Naive B cell (primary cell): Measurements from ENCODE around the gene ZFP90. TPM values are rescaled to one million over a fixed set of nuclear protein-coding genes. Genes with fewer than 3 reads are reported as not detected.
A peak's percentile ranks its signal among the peaks of the same experiment; 100 is the strongest.
"Not testable (repeated sequence)": the region's sequence is repeated elsewhere in the genome, so short reads cannot be mapped to it uniquely, and the experiment has no call there.

ENCODE experiments used
- ATAC-seq, 2 donors: fragments of 150-1000 bp; cut with Tn5 transposase; 2 replicates each; pipeline ENCODE4 v1.10.0; 2021; ENCODE audit warnings: low read depth in 2 of 2, mild to moderate bottlenecking in 2 of 2, moderate library complexity in 2 of 2
- DNase-seq: peaks from one replicate; pipeline ENCODE4 v3.0.0; 2022
- H3K27ac Mint-ChIP-seq, 6 donors: one replicate each; pipeline ENCODE4 v1.8.0; 2020 to 2022; ENCODE audit warnings: mild to moderate bottlenecking in 6 of 6, mixed read lengths in 6 of 6, moderate library complexity in 5 of 6, inconsistent platforms in 2 of 6
- H3K27me3 Mint-ChIP-seq, 3 donors: one replicate each; pipeline ENCODE4 v1.8.0; 2021 to 2022; ENCODE audit warnings: mixed read lengths in 3 of 3, mild to moderate bottlenecking in 1 of 3
- H3K36me3 Mint-ChIP-seq, 2 donors: one replicate each; pipeline ENCODE4 v1.8.0; 2020 to 2022; ENCODE audit warnings: mixed read lengths in 2 of 2, inconsistent platforms in 1 of 2, mild to moderate bottlenecking in 1 of 2
- H3K4me1 Mint-ChIP-seq, 3 donors: one replicate each; pipeline ENCODE4 v1.8.0; 2020 to 2022; ENCODE audit warnings: mixed read lengths in 3 of 3, inconsistent platforms in 1 of 3, mild to moderate bottlenecking in 1 of 3, moderate library complexity in 1 of 3
- H3K4me3 Mint-ChIP-seq, 8 donors: one replicate each; pipeline ENCODE4 v1.8.0; 2020 to 2022; ENCODE audit warnings: mild to moderate bottlenecking in 8 of 8, mixed read lengths in 8 of 8, moderate library complexity in 8 of 8, inconsistent platforms in 2 of 8
- H3K9me3 Mint-ChIP-seq, 7 donors: one replicate each; pipeline ENCODE4 v1.8.0; 2020 to 2022; ENCODE audit warnings: mixed read lengths in 7 of 7, mild to moderate bottlenecking in 5 of 7, inconsistent platforms in 2 of 7, moderate library complexity in 1 of 7
- polyA plus RNA-seq, 6 donors: library from polyadenylated mRNA; unstranded; fragments of 300-500 nt; fragmentation: Illumina TruSeq; gene quantifications; one replicate each; pipeline ENCODE4 v1.2.3, GENCODE V29; 2021; ENCODE audit warnings: low read depth in 6 of 6

Gene ZFP90
- 10 to 100 TPM; 11.0 to 17.4 (median 13.5) TPM for polyA plus RNA-seq

- ATAC-seq (peak; percentile 93 to 95), DNase-seq (peak; percentile 82)
- H3K4me3 Mint-ChIP-seq, result peak within 1 kb of the TSS; percentile 92 to 99 (median 97)
- H3K27ac Mint-ChIP-seq, result peak within 1 kb of the TSS; percentile 97 to 99 (median 99)
- peaks cover 0 to 5% of the 10 kb centered on the region in 2 donors for H3K36me3 Mint-ChIP-seq
- H3K27me3 Mint-ChIP-seq, result no peaks in the 10 kb centered on the region
- peaks cover 0 to 3% (median 0%) of the 10 kb centered on the region in 7 donors for H3K9me3 Mint-ChIP-seq
- peaks cover 16 to 20% (median 16%) of the 10 kb centered on the region in 3 donors for H3K4me1 Mint-ChIP-seq
These were observed at the start of gene ZFP90 for GRCh38 chr16:68538880-68539701. Gene ZFP90 (plus strand): TSS chr16:68539291. CDS start chr16:68539793, 502 bp downstream.

- no peaks in the 10 kb centered on the region for H3K27me3 Mint-ChIP-seq
- ATAC-seq (no peak), DNase-seq (no peak)
- H3K4me1 Mint-ChIP-seq, result peaks cover 18 to 31% (median 28%) of the 10 kb centered on the region in 3 donors
- no peaks in the 10 kb centered on the region for H3K36me3 Mint-ChIP-seq
- H3K4me3 Mint-ChIP-seq, result peak overlapping the region in 2 of 8 donors; percentile 7 to 38
- peak overlapping the region in 1 of 6 donors; percentile 81 for H3K27ac Mint-ChIP-seq
- H3K9me3 Mint-ChIP-seq, result peaks cover 0 to 3% (median 0%) of the 10 kb centered on the region in 7 donors
These were observed 48.7 kb upstream of the ZFP90 start for GRCh38 chr16:68490358-68490757.

GRCh38 chr16:68490829-68491575 is 48.1 kb upstream of the ZFP90 start:
- H3K4me1 Mint-ChIP-seq, result peaks cover 18 to 28% (median 28%) of the 10 kb centered on the region in 3 donors
- H3K27me3 Mint-ChIP-seq, result no peaks in the 10 kb centered on the region
- peaks cover 0 to 3% (median 0%) of the 10 kb centered on the region in 7 donors for H3K9me3 Mint-ChIP-seq
- DNase-seq (no peak), ATAC-seq (peak; percentile 44 to 55)
- peak overlapping the region in 2 of 6 donors; percentile 52 to 81 for H3K27ac Mint-ChIP-seq
- H3K4me3 Mint-ChIP-seq, result peak overlapping the region in 3 of 8 donors; percentile 52 to 63 (median 53)
- no peaks in the 10 kb centered on the region for H3K36me3 Mint-ChIP-seq

GRCh38 chr16:68491576-68491950 is 47.5 kb upstream of the ZFP90 start:
- Mint-ChIP-seq H3K27ac (peak overlapping the region in 1 of 6 donors; percentile 74), H3K27me3 (no peaks in the 10 kb centered on the region), H3K4me3 (peak overlapping the region in 3 of 8 donors; percentile 2 to 53 (median 52)), H3K9me3 (peaks cover 0 to 3% (median 0%) of the 10 kb centered on the region in 7 donors), H3K36me3 (no peaks in the 10 kb centered on the region), H3K4me1 (peaks cover 18 to 28% (median 28%) of the 10 kb centered on the region in 3 donors)
- no peak for ATAC-seq
- no peak for DNase-seq

- Mint-ChIP-seq H3K4me3 (peak overlapping the region in 2 of 8 donors; percentile 33 to 37), H3K27ac (peak overlapping the region in 1 of 6 donors; percentile 39), H3K27me3 (no peaks in the 10 kb centered on the region), H3K9me3 (peaks cover 0 to 3% (median 0%) of the 10 kb centered on the region in 7 donors), H3K36me3 (no peaks in the 10 kb centered on the region), H3K4me1 (peaks cover 15 to 28% (median 25%) of the 10 kb centered on the region in 3 donors)
- DNase-seq, result no peak
- no peak for ATAC-seq
These were observed 46.9 kb upstream of the ZFP90 start for GRCh38 chr16:68492151-68492542.

- DNase-seq (no peak), ATAC-seq (no peak)
- Mint-ChIP-seq H3K4me3 (peak overlapping the region in 2 of 8 donors; percentile 33 to 41), H3K9me3 (peaks cover 0 to 3% (median 0%) of the 10 kb centered on the region in 7 donors), H3K36me3 (no peaks in the 10 kb centered on the region), H3K27me3 (no peaks in the 10 kb centered on the region), H3K4me1 (peaks cover 15 to 28% (median 21%) of the 10 kb centered on the region in 3 donors), H3K27ac (peak overlapping the region in 2 of 6 donors; percentile 32 to 39)
These were observed 46.3 kb upstream of the ZFP90 start for GRCh38 chr16:68492543-68493411.

GRCh38 chr16:68493412-68494070 is 45.5 kb upstream of the ZFP90 start:
- ATAC-seq (no peak), DNase-seq (no peak)
- H3K27me3 Mint-ChIP-seq, result no peaks in the 10 kb centered on the region
- peaks cover 0 to 3% (median 0%) of the 10 kb centered on the region in 7 donors for H3K9me3 Mint-ChIP-seq
- no peaks in the 10 kb centered on the region for H3K36me3 Mint-ChIP-seq
- no peak overlapping the region for H3K4me3 Mint-ChIP-seq
- peaks cover 15 to 28% (median 21%) of the 10 kb centered on the region in 3 donors for H3K4me1 Mint-ChIP-seq
- peak overlapping the region in 1 of 6 donors; percentile 32 for H3K27ac Mint-ChIP-seq

GRCh38 chr16:68494261-68494660 is 44.8 kb upstream of the ZFP90 start:
- H3K27ac Mint-ChIP-seq, ATAC-seq, H3K27me3 Mint-ChIP-seq, H3K4me3 Mint-ChIP-seq, H3K36me3 Mint-ChIP-seq, DNase-seq, H3K9me3 Mint-ChIP-seq: not testable (repeated sequence)
- peaks cover 15 to 28% (median 21%) of the 10 kb centered on the region in 3 donors for H3K4me1 Mint-ChIP-seq

GRCh38 chr16:68496689-68497088 is 42.4 kb upstream of the ZFP90 start:
- H3K27me3 Mint-ChIP-seq, result peaks cover 0 to 5% (median 0%) of the 10 kb centered on the region in 3 donors
- no peak overlapping the region for H3K4me3 Mint-ChIP-seq
- H3K36me3 Mint-ChIP-seq, result no peaks in the 10 kb centered on the region
- ATAC-seq, result no peak
- H3K9me3 Mint-ChIP-seq, result peaks cover 0 to 3% (median 0%) of the 10 kb centered on the region in 7 donors
- no peak overlapping the region for H3K27ac Mint-ChIP-seq
- DNase-seq, result no peak
- peaks cover 6 to 9% (median 7%) of the 10 kb centered on the region in 3 donors for H3K4me1 Mint-ChIP-seq

GRCh38 chr16:68499006-68499405 is 40.1 kb upstream of the ZFP90 start:
- H3K27ac Mint-ChIP-seq, result peak overlapping the region in 1 of 6 donors; percentile 27
- DNase-seq, result no peak
- peaks cover 0 to 3% (median 0%) of the 10 kb centered on the region in 7 donors for H3K9me3 Mint-ChIP-seq
- H3K36me3 Mint-ChIP-seq, result no peaks in the 10 kb centered on the region
- H3K4me1 Mint-ChIP-seq, result no peaks in the 10 kb centered on the region
- peaks cover 0 to 5% (median 0%) of the 10 kb centered on the region in 3 donors for H3K27me3 Mint-ChIP-seq
- ATAC-seq, result no peak
- no peak overlapping the region for H3K4me3 Mint-ChIP-seq

- DNase-seq (no peak), ATAC-seq (no peak)
- H3K4me1 Mint-ChIP-seq, result no peaks in the 10 kb centered on the region
- peaks cover 0 to 21% (median 5%) of the 10 kb centered on the region in 3 donors for H3K27me3 Mint-ChIP-seq
- H3K36me3 Mint-ChIP-seq, result no peaks in the 10 kb centered on the region
- H3K4me3 Mint-ChIP-seq, result no peak overlapping the region
- H3K27ac Mint-ChIP-seq, result no peak overlapping the region
- no peaks in the 10 kb centered on the region for H3K9me3 Mint-ChIP-seq
These were observed 35.8 kb upstream of the ZFP90 start for GRCh38 chr16:68503334-68503733.

GRCh38 chr16:68504066-68504465 is 35.0 kb upstream of the ZFP90 start:
- H3K36me3 Mint-ChIP-seq, result no peaks in the 10 kb centered on the region
- DNase-seq (no peak), ATAC-seq (no peak)
- peaks cover 0 to 2% (median 0%) of the 10 kb centered on the region in 7 donors for H3K9me3 Mint-ChIP-seq
- no peaks in the 10 kb centered on the region for H3K4me1 Mint-ChIP-seq
- H3K27me3 Mint-ChIP-seq, result peaks cover 0 to 25% (median 10%) of the 10 kb centered on the region in 3 donors
- H3K4me3 Mint-ChIP-seq, result no peak overlapping the region
- H3K27ac Mint-ChIP-seq, result no peak overlapping the region
